GM23338 (cell line): ENCODE measurements around the gene PNMA5. TPM values are rescaled to one million over a fixed set of nuclear protein-coding genes. Genes with fewer than 3 reads are reported as not detected.
"Not testable (repeated sequence)": the region's sequence is repeated elsewhere in the genome, so short reads cannot be mapped to it uniquely, and the experiment has no call there.

Source experiments
- ATAC-seq: fragments of 200-7000 bp; cut with Tn5 transposase; 3 replicates; pipeline ENCODE4 v1.9.1; 2020
- DNase-seq: peaks from one replicate; pipeline ENCODE4 v3.0.0-alpha.2; 2015; ENCODE audit warnings: low spot score
- H2AFZ ChIP-seq: fragments of 200-600 bp; sonication (generic); 2 replicates; pipeline ENCODE4 v1.8.0; 2016; ENCODE audit warnings: antibody characterized with exemption, mild to moderate bottlenecking, moderate library complexity
- H3F3A ChIP-seq: fragments of 200-600 bp; sonication (generic); replicated peaks from 2 replicates; pipeline ENCODE4 v1.8.0; 2017; ENCODE audit warnings: antibody characterized with exemption, mixed run types, low read depth
- H3K27ac ChIP-seq: fragments of 200-600 bp; sonication (generic); 2 replicates; pipeline ENCODE4 v1.6.1; 2016; ENCODE audit warnings: low read depth
- H3K27me3 ChIP-seq: fragments of 200-600 bp; sonication (generic); 2 replicates; pipeline ENCODE4 v1.8.0; 2016; ENCODE audit warnings: mild to moderate bottlenecking, mixed run types, moderate library complexity; ENCODE audit not compliant: insufficient read depth
- H3K36me3 ChIP-seq: fragments of 200-600 bp; sonication (generic); 2 replicates; pipeline ENCODE4 v1.8.0; 2016; ENCODE audit warnings: mild to moderate bottlenecking; ENCODE audit not compliant: insufficient read depth
- H3K4me1 ChIP-seq: fragments of 200-600 bp; sonication (generic); 2 replicates; pipeline ENCODE4 v1.8.0; 2016; ENCODE audit warnings: mild to moderate bottlenecking, moderate library complexity; ENCODE audit not compliant: insufficient read depth
- H3K4me2 ChIP-seq: fragments of 200-600 bp; sonication (generic); 2 replicates; pipeline ENCODE4 v1.7.1; 2017; ENCODE audit warnings: mixed run types
- H3K4me3 ChIP-seq: fragments of 200-600 bp; sonication (generic); 2 replicates; pipeline ENCODE4 v1.6.1; 2016; ENCODE audit warnings: mixed run types
- H3K79me2 ChIP-seq: fragments of 200-600 bp; sonication (generic); replicated peaks from 2 replicates; pipeline ENCODE4 v1.8.0; 2017; ENCODE audit warnings: mild to moderate bottlenecking; ENCODE audit not compliant: insufficient read depth
- H3K9me2 ChIP-seq: fragments of 200-600 bp; sonication (generic); 2 replicates; pipeline ENCODE4 v1.8.0; 2017; ENCODE audit not compliant: insufficient read depth
- H4K20me1 ChIP-seq: fragments of 200-600 bp; sonication (generic); replicated peaks from 2 replicates; pipeline ENCODE4 v1.8.0; 2017; ENCODE audit warnings: mild to moderate bottlenecking; ENCODE audit not compliant: insufficient read depth
- H3K27ac Mint-ChIP-seq: 2 replicates; pipeline ENCODE4 v1.8.0; 2020; ENCODE audit warnings: inconsistent platforms, mild to moderate bottlenecking, moderate library complexity, mixed read lengths
- H3K27me3 Mint-ChIP-seq: 3 replicates; pipeline ENCODE4 v1.8.0; 2022; ENCODE audit warnings: low read depth, mild to moderate bottlenecking, moderate library complexity, mixed read lengths, inconsistent platforms; ENCODE audit not compliant: insufficient read depth, poor library complexity
- H3K36me3 Mint-ChIP-seq: 3 replicates; pipeline ENCODE4 v1.8.0; 2021; ENCODE audit warnings: low read depth, mild to moderate bottlenecking, inconsistent platforms, moderate library complexity, mixed read lengths
- H3K4me1 Mint-ChIP-seq: 3 replicates; pipeline ENCODE4 v1.8.0; 2020; ENCODE audit warnings: mild to moderate bottlenecking, inconsistent platforms, mixed read lengths
- H3K4me3 Mint-ChIP-seq: 3 replicates; pipeline ENCODE4 v1.8.0; 2021; ENCODE audit warnings: moderate library complexity, mild to moderate bottlenecking, inconsistent platforms, mixed read lengths
- H3K9me3 Mint-ChIP-seq: 3 replicates; pipeline ENCODE4 v1.8.0; 2020; ENCODE audit warnings: moderate library complexity, mild to moderate bottlenecking, inconsistent platforms, mixed read lengths
- CREB1 ChIP-seq: fragments of 250-450 bp; sonication (Bioruptor Pico); IDR thresholded peaks from 2 replicates; pipeline ENCODE4 v1.5.0; 2020; ENCODE audit warnings: low read depth, mild to moderate bottlenecking, moderate library complexity
- EZH2 ChIP-seq: fragments of 200-600 bp; sonication (generic); IDR thresholded peaks from one replicate; pipeline ENCODE4 v1.8.0; 2017; ENCODE audit warnings: antibody characterized with exemption, mild to moderate bottlenecking, low read depth; ENCODE audit not compliant: unreplicated experiment
- NANOG ChIP-seq: IDR thresholded peaks from 2 replicates; pipeline ENCODE4 v1.6.1; 2016; ENCODE audit warnings: antibody characterized with exemption, borderline replicate concordance
- POLR2AphosphoS5 ChIP-seq: IDR thresholded peaks from 2 replicates; pipeline ENCODE4 v1.6.1; 2016; ENCODE audit warnings: antibody characterized with exemption, low read depth
- ZNF114 ChIP-seq: fragments of 250-450 bp; sonication (Bioruptor Pico); IDR thresholded peaks from 2 replicates; pipeline ENCODE4 v1.5.0; 2020; ENCODE audit warnings: mild to moderate bottlenecking, moderate library complexity
- ZNF331 ChIP-seq: fragments of 250-450 bp; sonication (Bioruptor Pico); IDR thresholded peaks from 2 replicates; pipeline ENCODE4 v1.5.0; 2020; ENCODE audit warnings: low read depth, mild to moderate bottlenecking, moderate library complexity
- polyA plus RNA-seq: library from polyadenylated mRNA; unstranded; fragments of >200 nt; fragmentation: Nextera tagmentation; extraction: Ambion mirVana; gene quantifications from 2 replicates; pipeline ENCODE4 v1.2.1, GENCODE V29; 2016
- total RNA-seq: library from RNA; depleted of rRNA; stranded (reverse); fragments of >200 nt; shearing (Covaris generic); gene quantifications from 2 replicates; pipeline ENCODE4 v1.2.3, GENCODE V29; 2014
- TF ChIP-seq, protein P1 (sequence below): fragments of 250-450 bp; sonication (Bioruptor Pico); IDR thresholded peaks from 2 replicates; pipeline ENCODE4 v1.5.0; 2020; ENCODE audit warnings: mild to moderate bottlenecking, moderate library complexity
- TF ChIP-seq, protein P2 (sequence below): IDR thresholded peaks from one replicate; pipeline ENCODE4 v1.6.1; 2018; ENCODE audit warnings: antibody characterized with exemption; ENCODE audit not compliant: unreplicated experiment
- TF ChIP-seq, protein P3 (sequence below): IDR thresholded peaks from 2 replicates; pipeline ENCODE4 v1.6.1; 2016; ENCODE audit warnings: antibody characterized with exemption
- TF ChIP-seq, protein P4 (sequence below), 2 experiments: fragments of 200-600 bp in 1 of 2; sonication (generic) in 1 of 2; conservative IDR thresholded peaks; 2 replicates each; pipeline versions ENCODE4 v1.5.1 to v1.6.1; 2016 to 2017; ENCODE audit warnings: antibody characterized with exemption in 2 of 2, low read depth in 2 of 2, mild to moderate bottlenecking in 2 of 2, moderate library complexity in 1 of 2

Gene PNMA5
- total and polyA plus RNA-seq, 2 experiments from 2014 or later = 0.24 to 0.49 TPM

DNA sequence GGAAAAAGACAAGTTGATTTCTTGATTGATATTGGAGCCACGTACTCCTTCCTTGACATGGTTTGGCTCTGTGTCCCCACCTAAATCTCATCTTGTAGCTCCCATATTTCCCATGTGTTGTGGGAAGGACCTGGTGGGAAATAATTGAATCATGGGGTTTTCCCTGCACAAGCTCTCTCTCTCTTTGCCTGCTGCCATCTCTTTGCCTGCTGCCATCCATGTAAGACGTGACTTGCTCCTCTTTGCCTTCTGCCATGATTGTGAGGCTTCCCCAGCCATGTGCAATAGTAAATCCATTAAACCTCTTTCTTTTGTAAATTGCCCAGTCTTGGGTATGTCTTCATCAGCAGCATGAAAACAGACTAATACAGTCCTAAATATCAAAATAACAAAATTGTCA lies 8.3 kb upstream of the PNMA5 start:
- H3K4me2 ChIP-seq, H3K27ac ChIP-seq, H3K9me2 ChIP-seq, H3K36me3 ChIP-seq, H3K27me3 Mint-ChIP-seq, DNase-seq, H3K27ac Mint-ChIP-seq, H3K9me3 Mint-ChIP-seq, H3K4me1 ChIP-seq, H3K4me3 Mint-ChIP-seq, H3K79me2 ChIP-seq, H3K27me3 ChIP-seq, H3K4me1 Mint-ChIP-seq, H3K4me3 ChIP-seq, H2AFZ ChIP-seq, H3F3A ChIP-seq, H4K20me1 ChIP-seq, H3K36me3 Mint-ChIP-seq, ATAC-seq: not testable (repeated sequence)

DNA sequence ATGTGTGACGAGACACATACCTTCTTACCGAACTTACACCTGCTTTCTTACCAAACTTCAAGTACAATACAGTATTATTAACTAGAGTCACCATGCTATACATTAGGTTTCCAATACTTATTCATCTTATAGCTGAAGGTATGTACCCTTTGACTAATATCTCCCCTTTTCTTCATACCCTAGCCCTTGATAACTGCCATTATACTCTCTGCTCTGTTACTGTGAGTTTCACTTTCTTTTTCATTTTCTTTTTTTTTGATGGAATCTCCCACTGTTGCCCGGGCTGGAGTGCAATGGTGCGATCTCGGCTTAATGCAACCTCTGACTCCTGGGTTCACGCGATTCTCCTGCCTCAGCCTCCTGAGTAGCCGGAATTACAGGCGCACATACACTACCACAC lies 3.4 kb upstream of the PNMA5 start:
- Histone ChIP-seq H3F3A (no peaks in the 10 kb centered on the region), H3K79me2 (no peaks in the 10 kb centered on the region), H2AFZ (no peak overlapping the region), H3K4me2 (no peak overlapping the region), H3K27me3 (no peaks in the 10 kb centered on the region), H3K9me2 (no peaks in the 10 kb centered on the region), H3K36me3 (no peaks in the 10 kb centered on the region), H3K27ac (no peak overlapping the region), H4K20me1 (no peaks in the 10 kb centered on the region), H3K4me1 (no peaks in the 10 kb centered on the region), H3K4me3 (no peak overlapping the region)
- Mint-ChIP-seq H3K9me3 (no peaks in the 10 kb centered on the region; the same call in 2 of the 3 replicates), H3K27me3 (no peaks in the 10 kb centered on the region), H3K4me3 (no peak overlapping the region), H3K36me3 (no peaks in the 10 kb centered on the region), H3K27ac (no peak overlapping the region), H3K4me1 (no peaks in the 10 kb centered on the region)
- TF ChIP-seq, protein P1, sequence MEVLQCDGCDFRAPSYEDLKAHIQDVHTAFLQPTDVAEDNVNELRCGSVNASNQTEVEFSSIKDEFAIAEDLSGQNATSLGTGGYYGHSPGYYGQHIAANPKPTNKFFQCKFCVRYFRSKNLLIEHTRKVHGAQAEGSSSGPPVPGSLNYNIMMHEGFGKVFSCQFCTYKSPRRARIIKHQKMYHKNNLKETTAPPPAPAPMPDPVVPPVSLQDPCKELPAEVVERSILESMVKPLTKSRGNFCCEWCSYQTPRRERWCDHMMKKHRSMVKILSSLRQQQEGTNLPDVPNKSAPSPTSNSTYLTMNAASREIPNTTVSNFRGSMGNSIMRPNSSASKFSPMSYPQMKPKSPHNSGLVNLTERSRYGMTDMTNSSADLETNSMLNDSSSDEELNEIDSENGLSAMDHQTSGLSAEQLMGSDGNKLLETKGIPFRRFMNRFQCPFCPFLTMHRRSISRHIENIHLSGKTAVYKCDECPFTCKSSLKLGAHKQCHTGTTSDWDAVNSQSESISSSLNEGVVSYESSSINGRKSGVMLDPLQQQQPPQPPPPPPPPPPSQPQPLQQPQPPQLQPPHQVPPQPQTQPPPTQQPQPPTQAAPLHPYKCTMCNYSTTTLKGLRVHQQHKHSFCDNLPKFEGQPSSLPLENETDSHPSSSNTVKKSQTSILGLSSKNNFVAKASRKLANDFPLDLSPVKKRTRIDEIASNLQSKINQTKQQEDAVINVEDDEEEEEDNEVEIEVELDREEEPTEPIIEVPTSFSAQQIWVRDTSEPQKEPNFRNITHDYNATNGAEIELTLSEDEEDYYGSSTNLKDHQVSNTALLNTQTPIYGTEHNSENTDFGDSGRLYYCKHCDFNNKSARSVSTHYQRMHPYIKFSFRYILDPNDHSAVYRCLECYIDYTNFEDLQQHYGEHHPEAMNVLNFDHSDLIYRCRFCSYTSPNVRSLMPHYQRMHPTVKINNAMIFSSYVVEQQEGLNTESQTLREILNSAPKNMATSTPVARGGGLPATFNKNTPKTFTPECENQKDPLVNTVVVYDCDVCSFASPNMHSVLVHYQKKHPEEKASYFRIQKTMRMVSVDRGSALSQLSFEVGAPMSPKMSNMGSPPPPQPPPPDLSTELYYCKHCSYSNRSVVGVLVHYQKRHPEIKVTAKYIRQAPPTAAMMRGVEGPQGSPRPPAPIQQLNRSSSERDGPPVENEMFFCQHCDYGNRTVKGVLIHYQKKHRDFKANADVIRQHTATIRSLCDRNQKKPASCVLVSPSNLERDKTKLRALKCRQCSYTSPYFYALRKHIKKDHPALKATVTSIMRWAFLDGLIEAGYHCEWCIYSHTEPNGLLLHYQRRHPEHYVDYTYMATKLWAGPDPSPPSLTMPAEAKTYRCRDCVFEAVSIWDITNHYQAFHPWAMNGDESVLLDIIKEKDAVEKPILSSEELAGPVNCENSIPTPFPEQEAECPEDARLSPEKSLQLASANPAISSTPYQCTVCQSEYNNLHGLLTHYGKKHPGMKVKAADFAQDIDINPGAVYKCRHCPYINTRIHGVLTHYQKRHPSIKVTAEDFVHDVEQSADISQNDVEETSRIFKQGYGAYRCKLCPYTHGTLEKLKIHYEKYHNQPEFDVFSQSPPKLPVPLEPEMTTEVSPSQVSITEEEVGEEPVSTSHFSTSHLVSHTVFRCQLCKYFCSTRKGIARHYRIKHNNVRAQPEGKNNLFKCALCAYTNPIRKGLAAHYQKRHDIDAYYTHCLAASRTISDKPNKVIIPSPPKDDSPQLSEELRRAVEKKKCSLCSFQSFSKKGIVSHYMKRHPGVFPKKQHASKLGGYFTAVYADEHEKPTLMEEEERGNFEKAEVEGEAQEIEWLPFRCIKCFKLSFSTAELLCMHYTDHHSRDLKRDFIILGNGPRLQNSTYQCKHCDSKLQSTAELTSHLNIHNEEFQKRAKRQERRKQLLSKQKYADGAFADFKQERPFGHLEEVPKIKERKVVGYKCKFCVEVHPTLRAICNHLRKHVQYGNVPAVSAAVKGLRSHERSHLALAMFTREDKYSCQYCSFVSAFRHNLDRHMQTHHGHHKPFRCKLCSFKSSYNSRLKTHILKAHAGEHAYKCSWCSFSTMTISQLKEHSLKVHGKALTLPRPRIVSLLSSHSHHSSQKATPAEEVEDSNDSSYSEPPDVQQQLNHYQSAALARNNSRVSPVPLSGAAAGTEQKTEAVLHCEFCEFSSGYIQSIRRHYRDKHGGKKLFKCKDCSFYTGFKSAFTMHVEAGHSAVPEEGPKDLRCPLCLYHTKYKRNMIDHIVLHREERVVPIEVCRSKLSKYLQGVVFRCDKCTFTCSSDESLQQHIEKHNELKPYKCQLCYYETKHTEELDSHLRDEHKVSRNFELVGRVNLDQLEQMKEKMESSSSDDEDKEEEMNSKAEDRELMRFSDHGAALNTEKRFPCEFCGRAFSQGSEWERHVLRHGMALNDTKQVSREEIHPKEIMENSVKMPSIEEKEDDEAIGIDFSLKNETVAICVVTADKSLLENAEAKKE = no peak
- TF ChIP-seq, protein P2, sequence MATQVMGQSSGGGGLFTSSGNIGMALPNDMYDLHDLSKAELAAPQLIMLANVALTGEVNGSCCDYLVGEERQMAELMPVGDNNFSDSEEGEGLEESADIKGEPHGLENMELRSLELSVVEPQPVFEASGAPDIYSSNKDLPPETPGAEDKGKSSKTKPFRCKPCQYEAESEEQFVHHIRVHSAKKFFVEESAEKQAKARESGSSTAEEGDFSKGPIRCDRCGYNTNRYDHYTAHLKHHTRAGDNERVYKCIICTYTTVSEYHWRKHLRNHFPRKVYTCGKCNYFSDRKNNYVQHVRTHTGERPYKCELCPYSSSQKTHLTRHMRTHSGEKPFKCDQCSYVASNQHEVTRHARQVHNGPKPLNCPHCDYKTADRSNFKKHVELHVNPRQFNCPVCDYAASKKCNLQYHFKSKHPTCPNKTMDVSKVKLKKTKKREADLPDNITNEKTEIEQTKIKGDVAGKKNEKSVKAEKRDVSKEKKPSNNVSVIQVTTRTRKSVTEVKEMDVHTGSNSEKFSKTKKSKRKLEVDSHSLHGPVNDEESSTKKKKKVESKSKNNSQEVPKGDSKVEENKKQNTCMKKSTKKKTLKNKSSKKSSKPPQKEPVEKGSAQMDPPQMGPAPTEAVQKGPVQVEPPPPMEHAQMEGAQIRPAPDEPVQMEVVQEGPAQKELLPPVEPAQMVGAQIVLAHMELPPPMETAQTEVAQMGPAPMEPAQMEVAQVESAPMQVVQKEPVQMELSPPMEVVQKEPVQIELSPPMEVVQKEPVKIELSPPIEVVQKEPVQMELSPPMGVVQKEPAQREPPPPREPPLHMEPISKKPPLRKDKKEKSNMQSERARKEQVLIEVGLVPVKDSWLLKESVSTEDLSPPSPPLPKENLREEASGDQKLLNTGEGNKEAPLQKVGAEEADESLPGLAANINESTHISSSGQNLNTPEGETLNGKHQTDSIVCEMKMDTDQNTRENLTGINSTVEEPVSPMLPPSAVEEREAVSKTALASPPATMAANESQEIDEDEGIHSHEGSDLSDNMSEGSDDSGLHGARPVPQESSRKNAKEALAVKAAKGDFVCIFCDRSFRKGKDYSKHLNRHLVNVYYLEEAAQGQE = no peak
- TF ChIP-seq, protein P3, sequence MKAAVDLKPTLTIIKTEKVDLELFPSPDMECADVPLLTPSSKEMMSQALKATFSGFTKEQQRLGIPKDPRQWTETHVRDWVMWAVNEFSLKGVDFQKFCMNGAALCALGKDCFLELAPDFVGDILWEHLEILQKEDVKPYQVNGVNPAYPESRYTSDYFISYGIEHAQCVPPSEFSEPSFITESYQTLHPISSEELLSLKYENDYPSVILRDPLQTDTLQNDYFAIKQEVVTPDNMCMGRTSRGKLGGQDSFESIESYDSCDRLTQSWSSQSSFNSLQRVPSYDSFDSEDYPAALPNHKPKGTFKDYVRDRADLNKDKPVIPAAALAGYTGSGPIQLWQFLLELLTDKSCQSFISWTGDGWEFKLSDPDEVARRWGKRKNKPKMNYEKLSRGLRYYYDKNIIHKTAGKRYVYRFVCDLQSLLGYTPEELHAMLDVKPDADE = no peak
- TF ChIP-seq EZH2 (no peak), POLR2AphosphoS5 (no peak), ZNF114 (CRISPR knock-in tag) (no peak), NANOG (no peak), CREB1 (CRISPR knock-in tag) (no peak), ZNF331 (CRISPR knock-in tag) (no peak)
- TF ChIP-seq, protein P4, sequence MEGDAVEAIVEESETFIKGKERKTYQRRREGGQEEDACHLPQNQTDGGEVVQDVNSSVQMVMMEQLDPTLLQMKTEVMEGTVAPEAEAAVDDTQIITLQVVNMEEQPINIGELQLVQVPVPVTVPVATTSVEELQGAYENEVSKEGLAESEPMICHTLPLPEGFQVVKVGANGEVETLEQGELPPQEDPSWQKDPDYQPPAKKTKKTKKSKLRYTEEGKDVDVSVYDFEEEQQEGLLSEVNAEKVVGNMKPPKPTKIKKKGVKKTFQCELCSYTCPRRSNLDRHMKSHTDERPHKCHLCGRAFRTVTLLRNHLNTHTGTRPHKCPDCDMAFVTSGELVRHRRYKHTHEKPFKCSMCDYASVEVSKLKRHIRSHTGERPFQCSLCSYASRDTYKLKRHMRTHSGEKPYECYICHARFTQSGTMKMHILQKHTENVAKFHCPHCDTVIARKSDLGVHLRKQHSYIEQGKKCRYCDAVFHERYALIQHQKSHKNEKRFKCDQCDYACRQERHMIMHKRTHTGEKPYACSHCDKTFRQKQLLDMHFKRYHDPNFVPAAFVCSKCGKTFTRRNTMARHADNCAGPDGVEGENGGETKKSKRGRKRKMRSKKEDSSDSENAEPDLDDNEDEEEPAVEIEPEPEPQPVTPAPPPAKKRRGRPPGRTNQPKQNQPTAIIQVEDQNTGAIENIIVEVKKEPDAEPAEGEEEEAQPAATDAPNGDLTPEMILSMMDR (conservative IDR thresholded peaks at IDR 0.05; ENCODE audit: low read depth in 2 of 2) = no peak
- no peak for ATAC-seq
- no peak for DNase-seq
